ENCODE measurements around the gene PDIA5.

The PDIA5 gene

DNA sequence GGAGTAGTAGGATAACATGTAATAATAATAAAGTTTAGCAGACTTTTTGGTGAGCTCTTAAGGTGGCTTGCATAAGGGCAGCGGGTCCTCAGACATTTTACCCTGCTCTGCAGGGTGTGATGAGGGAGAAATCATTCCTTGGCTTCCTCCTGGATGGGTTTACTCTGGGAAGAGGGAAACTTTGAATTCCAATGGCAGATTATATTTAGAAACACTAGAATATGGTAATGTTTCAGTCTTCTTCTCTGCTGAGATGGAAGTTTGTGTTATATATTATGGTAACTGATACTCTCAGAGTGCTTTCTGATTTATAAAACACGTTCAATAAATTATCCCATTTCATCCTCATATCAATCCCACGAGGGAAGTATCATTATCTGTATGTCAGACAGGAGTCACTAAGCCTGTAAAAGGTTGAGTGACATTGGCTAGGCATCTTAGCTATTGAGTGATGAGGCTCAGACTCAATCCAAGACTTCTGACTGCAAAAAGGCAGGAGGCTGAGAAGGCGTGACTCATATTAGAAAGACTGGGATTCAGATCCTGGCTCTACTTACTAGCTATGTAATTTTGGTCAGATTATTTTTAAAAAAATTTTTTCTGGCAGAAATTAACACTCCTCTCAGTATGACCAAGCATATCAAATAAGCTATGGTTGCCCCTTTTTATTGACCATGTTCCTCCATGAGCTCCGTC is 19.3 kb downstream of the PDIA5 start:
- Mint-ChIP-seq H3K4me3 (no peak overlapping the region), H3K36me3 (ENCODE audit: low read depth) (peaks cover 5% of the 10 kb centered on the region), H3K4me1 (ENCODE audit: low read depth) (peaks cover 41% of the 10 kb centered on the region), H3K27ac (no peak overlapping the region), H3K27me3 (ENCODE audit: low read depth) (no peaks in the 10 kb centered on the region), H3K9me3 (no peaks in the 10 kb centered on the region)

DNA sequence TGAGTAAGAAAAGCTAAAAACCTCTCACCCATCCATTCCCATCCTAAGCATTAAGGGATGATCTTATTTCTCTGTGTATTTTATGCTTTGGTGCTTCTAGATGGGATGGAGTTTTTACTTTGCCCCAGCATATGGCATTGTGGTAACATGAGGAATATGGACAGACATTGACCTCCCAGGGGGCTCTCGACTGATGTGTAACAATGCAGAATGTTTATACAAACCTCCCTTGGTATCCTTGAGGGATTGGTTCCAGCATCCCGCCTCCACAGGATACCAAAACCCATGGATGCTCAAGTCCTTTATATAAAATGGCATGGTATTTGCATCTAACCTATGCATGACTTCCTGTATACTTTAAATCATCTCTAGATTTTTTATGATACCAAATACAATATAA is 21.6 kb downstream of the PDIA5 start:
- H3K4me3 Mint-ChIP-seq: no peak overlapping the region
- no peaks in the 10 kb centered on the region for H3K9me3 Mint-ChIP-seq
- no peaks in the 10 kb centered on the region for H3K27me3 Mint-ChIP-seq (ENCODE audit: low read depth)
- peaks cover 16% of the 10 kb centered on the region for H3K36me3 Mint-ChIP-seq (ENCODE audit: low read depth)
- peaks cover 35% of the 10 kb centered on the region for H3K4me1 Mint-ChIP-seq (ENCODE audit: low read depth)
- H3K27ac Mint-ChIP-seq: no peak overlapping the region

DNA sequence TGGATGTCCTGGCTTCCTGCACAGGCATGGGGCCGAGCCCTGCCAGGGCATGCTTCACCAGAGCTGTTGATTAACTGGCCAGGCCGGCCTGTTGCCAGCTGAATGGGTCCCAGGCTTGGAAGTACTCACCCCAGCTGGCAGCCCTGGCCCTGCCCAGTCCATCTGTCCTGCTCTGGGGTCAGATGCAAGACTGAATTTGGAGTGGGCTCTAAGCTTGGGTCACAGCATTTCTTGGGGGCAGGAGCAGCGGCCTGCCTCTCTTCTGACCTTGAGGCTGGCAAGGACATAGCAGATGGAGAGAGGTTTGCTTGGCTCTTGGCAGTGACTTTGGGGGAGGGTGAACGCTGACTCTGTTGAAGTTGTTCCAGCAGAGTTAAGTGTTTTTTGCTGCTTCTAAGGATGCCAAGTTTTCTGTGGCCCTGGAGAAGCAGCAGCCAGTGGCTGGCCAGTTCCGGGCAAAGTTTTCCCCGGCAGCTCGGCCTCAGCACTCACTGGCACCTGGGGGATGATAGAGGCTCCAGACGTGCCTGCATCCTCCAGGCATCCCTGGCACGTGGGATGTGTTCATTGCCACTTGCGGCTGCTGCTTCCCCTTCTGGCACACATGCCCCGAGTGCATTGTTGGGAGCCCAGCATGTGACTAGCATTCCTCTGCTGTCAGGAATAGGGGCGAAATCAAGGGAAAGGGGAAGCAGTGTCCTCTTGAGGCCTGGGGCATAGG is 22.9 kb downstream of the PDIA5 start:
- no peaks in the 10 kb centered on the region for H3K27me3 Mint-ChIP-seq (ENCODE audit: low read depth)
- H3K4me1 Mint-ChIP-seq (ENCODE audit: low read depth): peaks cover 26% of the 10 kb centered on the region
- H3K36me3 Mint-ChIP-seq (ENCODE audit: low read depth): peaks cover 16% of the 10 kb centered on the region
- no peaks in the 10 kb centered on the region for H3K9me3 Mint-ChIP-seq
- H3K27ac Mint-ChIP-seq: peak overlapping the region; percentile 21
- no peak overlapping the region for H3K4me3 Mint-ChIP-seq

DNA sequence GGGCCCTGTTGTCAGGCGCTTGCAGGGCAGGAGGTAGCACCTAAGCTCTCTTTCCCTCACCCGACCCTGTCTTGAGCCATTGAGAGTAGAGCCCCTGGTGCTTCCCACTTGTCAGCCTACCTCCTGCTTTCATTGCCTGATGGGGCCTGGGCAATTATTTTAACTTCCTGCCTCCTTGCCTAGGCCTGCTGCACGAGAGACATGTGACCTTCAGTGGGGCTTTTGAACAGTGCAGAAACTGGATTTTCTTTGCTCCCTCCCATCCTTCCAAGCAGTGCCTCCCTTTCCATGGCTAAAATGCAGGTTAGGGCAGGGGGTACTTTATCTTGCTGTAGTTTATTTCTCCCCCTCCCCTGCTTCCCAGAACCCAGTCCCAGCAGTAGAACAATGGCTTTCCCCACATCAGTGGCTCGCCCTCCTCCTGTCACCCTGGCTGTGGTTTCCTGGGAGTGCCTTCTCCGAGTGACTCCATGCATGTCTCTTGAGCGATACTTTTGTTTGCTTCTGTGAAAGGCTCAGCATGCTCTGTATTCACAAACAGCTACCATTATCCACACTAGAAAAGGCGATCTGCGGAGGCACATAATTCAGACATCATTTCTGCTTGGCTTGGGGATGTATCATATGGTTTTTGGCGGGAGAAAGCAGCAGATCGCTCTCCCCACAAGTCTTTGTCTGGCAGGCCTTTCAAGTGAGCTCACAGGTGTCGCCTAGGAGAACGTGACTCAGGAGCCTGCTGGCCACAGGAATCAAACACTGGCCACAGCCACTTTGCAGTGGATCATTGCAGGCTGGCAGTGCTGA is 24.1 kb downstream of the PDIA5 start:
- H3K4me3 Mint-ChIP-seq: peak overlapping the region; percentile 11

DNA sequence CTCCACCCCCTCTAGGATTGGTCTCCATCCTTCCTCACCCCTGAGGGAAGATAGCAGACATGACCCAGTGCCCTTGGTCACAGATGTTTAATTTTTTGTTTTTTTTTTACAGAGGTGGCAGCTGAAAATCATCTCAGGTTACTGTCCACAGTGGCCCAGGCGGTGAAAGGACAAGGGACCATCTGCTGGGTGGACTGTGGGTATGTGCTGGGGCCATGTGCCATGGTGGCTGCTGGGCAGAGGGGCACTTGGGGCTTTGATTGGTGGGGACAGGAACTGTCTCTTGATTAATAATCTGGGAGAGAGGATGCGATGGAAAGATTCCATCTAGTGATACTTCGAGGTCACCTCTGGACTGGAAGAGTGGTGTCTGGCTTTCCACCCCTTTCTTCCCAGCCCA is 25.4 kb downstream of the PDIA5 start:
- H3K4me1 Mint-ChIP-seq (ENCODE audit: low read depth): peaks cover 17% of the 10 kb centered on the region
- H3K27ac Mint-ChIP-seq: no peak overlapping the region
- no peaks in the 10 kb centered on the region for H3K27me3 Mint-ChIP-seq (ENCODE audit: low read depth)
- no peaks in the 10 kb centered on the region for H3K9me3 Mint-ChIP-seq
- H3K36me3 Mint-ChIP-seq (ENCODE audit: low read depth): peaks cover 16% of the 10 kb centered on the region
- H3K4me3 Mint-ChIP-seq: no peak overlapping the region

More for the DNA sequence above, 24.1 kb downstream of the PDIA5 start:
- Mint-ChIP-seq H3K4me1 (ENCODE audit: low read depth) (peaks cover 17% of the 10 kb centered on the region), H3K9me3 (no peaks in the 10 kb centered on the region), H3K36me3 (ENCODE audit: low read depth) (peaks cover 16% of the 10 kb centered on the region), H3K27ac (peak overlapping the region; percentile 51), H3K27me3 (ENCODE audit: low read depth) (no peaks in the 10 kb centered on the region)

DNA sequence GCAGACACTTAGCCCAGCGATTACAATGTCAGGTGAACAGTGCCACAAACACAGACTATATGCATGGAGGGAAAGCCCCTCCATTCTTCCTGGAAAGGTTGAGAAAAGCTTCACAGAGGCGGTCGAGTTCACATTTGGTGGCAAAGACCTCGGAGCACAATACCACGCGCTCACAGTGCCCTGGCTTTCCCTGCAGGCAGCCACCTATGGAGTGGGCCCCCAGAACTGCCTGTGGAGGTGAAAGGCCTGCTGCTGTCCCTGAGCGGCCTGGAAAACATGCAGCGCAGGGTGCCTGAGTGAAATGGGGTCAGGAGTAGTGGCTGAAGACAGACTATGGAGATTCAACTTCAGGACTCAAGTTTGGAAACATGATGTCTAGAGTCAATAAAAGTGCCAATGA is 26.9 kb downstream of the PDIA5 start:
- peaks cover 16% of the 10 kb centered on the region for H3K36me3 Mint-ChIP-seq (ENCODE audit: low read depth)
- no peak overlapping the region for H3K4me3 Mint-ChIP-seq
- H3K9me3 Mint-ChIP-seq: no peaks in the 10 kb centered on the region
- peaks cover 17% of the 10 kb centered on the region for H3K4me1 Mint-ChIP-seq (ENCODE audit: low read depth)
- H3K27me3 Mint-ChIP-seq (ENCODE audit: low read depth): no peaks in the 10 kb centered on the region
- no peak overlapping the region for H3K27ac Mint-ChIP-seq

DNA sequence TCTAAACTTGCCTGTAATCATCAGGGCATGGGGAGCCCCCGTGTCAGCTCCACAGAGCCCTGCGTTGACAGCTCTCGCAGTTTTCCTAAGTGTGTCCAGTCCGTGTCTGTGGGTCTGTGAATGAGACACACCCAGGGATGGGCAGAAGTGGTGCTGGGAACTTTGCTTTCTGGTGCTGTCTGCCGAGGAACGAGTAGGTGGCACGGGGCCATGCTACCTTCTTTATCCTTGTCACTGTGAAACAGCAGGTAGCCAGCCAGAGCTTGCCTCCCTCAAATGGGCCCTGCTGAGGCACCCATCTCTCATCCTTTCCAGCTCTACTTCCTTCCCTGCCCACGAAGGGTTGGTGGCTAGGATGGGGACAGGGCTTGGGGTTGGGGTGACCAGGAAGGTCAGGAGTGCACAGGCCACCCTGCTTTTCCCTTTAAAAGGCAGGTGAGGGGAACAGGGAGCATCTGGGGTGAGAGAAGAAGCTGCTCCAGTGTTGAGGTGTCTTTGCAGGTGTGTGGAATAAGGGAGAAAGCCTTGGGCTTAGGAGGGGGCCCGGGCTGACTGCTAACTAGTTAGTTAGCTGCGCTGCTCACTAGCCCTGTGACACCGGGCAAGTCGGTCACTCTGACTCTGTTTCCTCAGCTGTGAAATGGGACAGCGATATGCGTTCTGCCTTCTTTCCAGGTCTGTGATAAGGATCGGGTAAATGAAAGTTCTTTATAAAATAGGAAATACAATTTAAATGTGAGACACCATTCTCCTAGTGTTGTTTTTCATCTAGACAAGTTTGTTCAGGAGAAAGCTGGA is 27.9 kb downstream of the PDIA5 start:
- no peak overlapping the region for H3K27ac Mint-ChIP-seq
- H3K36me3 Mint-ChIP-seq (ENCODE audit: low read depth): peaks cover 16% of the 10 kb centered on the region
- no peak overlapping the region for H3K4me3 Mint-ChIP-seq
- H3K4me1 Mint-ChIP-seq (ENCODE audit: low read depth): peaks cover 17% of the 10 kb centered on the region
- no peaks in the 10 kb centered on the region for H3K27me3 Mint-ChIP-seq (ENCODE audit: low read depth)
- H3K9me3 Mint-ChIP-seq: no peaks in the 10 kb centered on the region

DNA sequence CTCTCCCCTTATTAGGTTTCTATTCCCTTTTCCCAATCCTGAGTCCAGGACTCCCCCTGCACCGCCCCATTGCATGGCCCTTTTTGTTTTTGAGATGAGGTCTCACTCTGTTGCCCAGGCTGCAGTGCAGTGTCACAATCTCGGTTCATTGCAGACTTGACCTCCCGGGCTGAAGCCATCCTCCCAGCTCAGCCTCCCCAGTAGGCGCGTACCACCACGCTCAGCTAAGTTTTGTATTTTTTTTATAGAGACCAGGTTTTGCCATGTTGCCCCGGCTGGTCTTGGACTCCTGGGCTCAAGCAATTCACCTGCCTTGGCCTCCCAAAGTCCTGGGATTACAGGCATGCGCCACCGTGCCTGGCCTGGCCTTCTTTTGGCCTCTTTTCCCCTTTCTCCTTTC is 29.3 kb downstream of the PDIA5 start:
- Mint-ChIP-seq H3K4me1 (ENCODE audit: low read depth) (peaks cover 7% of the 10 kb centered on the region), H3K4me3 (no peak overlapping the region), H3K9me3 (no peaks in the 10 kb centered on the region), H3K36me3 (ENCODE audit: low read depth) (peaks cover 13% of the 10 kb centered on the region), H3K27me3 (ENCODE audit: low read depth) (no peaks in the 10 kb centered on the region), H3K27ac (no peak overlapping the region)

DNA sequence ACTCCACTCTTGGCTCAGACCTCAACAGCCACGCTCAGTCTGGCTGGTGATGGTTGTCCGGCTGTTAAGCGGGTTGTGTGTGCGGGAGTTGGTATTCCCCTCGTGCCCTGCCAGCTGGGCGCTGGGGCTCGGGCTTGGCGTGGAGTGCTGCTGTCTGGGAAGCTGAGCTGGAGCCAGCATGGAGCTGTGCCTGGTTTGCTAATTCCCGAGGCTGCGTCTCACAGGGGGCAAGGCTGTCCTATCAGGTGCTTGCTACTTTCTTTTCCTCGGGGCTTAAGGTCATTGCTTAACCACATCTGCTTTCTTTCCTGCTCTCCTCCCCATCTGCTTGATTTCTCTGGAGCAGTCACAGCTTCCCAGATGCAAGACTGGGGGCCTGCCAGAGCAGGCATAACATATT is 29.9 kb downstream of the PDIA5 start:
- H3K36me3 Mint-ChIP-seq (ENCODE audit: low read depth): peaks cover 11% of the 10 kb centered on the region
- H3K4me3 Mint-ChIP-seq: no peak overlapping the region
- H3K9me3 Mint-ChIP-seq: no peaks in the 10 kb centered on the region
- H3K27me3 Mint-ChIP-seq (ENCODE audit: low read depth): no peaks in the 10 kb centered on the region
- H3K27ac Mint-ChIP-seq: no peak overlapping the region
- H3K4me1 Mint-ChIP-seq (ENCODE audit: low read depth): peaks cover 2% of the 10 kb centered on the region

DNA sequence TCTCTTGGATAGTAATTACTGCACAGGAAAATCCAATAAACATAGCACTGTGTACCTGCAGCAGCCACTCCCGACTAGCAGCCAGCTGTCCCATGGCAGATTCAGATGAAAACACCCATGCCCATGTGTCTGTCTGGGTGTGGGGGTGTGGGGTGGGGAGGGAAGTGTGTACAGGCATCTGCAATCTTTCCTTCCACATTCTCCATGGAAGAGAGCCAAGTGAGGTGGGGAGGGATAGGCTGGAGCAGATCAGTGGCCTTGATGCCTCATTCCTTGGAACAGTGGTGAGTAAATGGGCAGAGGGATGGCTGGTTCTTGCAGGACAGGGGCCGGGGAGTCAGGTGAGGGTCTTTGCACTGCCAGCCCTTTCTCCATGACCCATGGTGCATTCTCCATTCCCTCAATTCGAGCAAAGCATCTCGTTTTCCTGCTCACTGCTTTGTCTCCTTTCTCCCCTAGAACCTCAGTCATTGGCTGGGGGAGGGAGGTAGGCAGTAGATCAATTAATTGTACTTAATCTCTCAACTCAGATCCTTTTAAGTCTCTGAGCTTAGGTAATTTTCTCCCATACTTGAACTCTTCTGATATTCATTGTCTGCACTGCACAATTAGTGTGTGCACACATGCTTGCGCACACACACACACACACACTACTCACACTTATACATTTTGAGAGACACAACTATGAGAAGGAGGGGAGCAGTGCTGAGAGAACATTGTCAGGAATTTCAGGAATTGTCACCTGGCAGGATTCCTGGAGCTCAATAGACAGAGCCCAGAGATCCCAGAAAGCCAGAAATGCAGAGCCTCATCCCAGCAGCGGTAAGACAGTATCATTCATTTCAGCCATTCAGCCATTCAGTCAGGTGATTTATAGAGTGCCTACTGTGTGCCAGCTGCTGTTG is 31.9 kb downstream of the PDIA5 start:
- H3K27ac Mint-ChIP-seq: no peak overlapping the region

DNA sequence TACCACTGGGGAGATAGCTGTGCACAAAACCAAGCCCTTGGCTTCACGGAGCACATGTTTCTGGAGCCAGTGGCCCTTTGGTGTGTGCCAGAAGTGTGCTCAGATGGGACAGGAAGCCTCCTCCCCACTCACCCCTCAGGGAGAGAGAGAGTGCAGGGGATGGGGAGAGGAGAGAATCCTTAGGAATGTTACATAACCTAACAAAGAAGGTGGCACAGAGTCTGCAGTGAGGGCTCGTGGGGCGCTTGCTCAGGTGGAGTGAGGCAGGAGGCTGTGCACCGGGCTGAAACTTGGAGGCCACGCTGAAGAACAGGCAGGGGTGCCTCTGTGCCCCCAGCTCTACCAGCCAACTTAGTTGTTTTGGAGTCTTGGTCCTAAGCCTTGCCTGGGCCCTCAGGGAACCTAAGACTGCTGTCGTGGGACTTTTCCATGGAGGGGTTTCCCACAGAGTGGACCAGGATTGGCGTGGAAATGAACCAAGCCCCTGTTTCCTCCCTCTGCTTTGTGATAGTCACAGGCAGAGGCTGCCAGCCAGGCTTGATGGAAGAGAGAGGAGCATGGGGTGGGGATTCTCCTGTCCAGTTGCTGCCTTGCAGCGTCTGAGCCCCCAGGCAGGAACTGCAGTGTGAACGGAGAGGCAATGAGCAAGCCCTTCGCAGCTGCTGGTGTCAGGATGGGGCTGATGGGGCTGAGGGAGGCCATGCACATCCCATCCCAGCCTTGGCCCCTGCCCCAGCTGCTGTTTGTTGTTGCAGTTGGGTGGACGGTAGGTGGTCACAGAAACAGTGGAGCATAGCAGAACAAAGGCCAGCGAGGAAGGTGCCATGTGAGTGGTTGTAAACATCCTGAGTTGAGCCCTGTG is 32.7 kb downstream of the PDIA5 start:
- Mint-ChIP-seq H3K4me3 (no peak overlapping the region), H3K9me3 (no peaks in the 10 kb centered on the region), H3K4me1 (ENCODE audit: low read depth) (no peaks in the 10 kb centered on the region), H3K27ac (no peak overlapping the region), H3K27me3 (ENCODE audit: low read depth) (no peaks in the 10 kb centered on the region), H3K36me3 (ENCODE audit: low read depth) (peaks cover 12% of the 10 kb centered on the region)

More for the DNA sequence above, 31.9 kb downstream of the PDIA5 start:
- Mint-ChIP-seq H3K9me3 (no peaks in the 10 kb centered on the region), H3K4me3 (no peak overlapping the region), H3K4me1 (ENCODE audit: low read depth) (no peaks in the 10 kb centered on the region), H3K27me3 (ENCODE audit: low read depth) (no peaks in the 10 kb centered on the region), H3K36me3 (ENCODE audit: low read depth) (peaks cover 8% of the 10 kb centered on the region)

DNA sequence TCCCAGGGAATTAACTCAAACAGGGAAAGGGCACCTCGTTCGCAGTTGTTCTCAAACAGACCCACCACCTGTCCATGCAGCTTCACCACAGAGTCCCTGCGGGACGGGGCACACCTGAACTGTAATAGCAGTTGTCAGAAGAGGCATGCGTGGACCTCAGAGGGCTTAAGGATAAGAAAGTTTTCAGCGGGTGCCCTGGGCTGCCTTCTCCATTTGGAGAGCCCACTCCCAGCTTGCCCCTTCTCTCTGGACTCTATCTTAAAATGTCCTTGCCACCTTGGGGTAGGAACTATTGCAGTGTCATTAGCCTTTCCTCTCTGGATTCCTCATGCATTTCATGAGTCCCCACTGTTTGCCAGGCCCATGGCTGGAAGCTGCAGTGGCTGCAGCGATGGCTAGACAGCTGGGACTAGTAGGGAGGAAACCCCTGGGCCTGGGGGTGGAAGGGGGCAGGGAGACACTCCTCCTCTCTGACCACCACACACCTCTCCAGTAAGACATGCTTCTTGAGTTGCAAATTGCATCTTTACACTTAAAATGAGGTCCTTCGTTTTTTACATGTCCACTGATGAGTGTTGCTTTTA is 33.5 kb downstream of the PDIA5 start:
- no peak overlapping the region for H3K27ac Mint-ChIP-seq
- H3K9me3 Mint-ChIP-seq: no peaks in the 10 kb centered on the region
- no peaks in the 10 kb centered on the region for H3K4me1 Mint-ChIP-seq (ENCODE audit: low read depth)
- H3K36me3 Mint-ChIP-seq (ENCODE audit: low read depth): peaks cover 12% of the 10 kb centered on the region
- H3K4me3 Mint-ChIP-seq: no peak overlapping the region
- no peaks in the 10 kb centered on the region for H3K27me3 Mint-ChIP-seq (ENCODE audit: low read depth)
